Left forelimb (tissue), 1 donor: ENCODE results near the gene GNAT1.
"Not testable (repeated sequence)": the region's sequence is repeated elsewhere in the genome, so short reads cannot be mapped to it uniquely, and the experiment has no call there.

Experiments
- DNase-seq: peaks from one replicate; pipeline ENCODE4 v3.0.0-alpha.2; 2018; ENCODE audit warnings: low spot score

Gene GNAT1

GRCh38 chr3:50242851-50243542 is 51.6 kb downstream of the GNAT1 start:
- no peak for DNase-seq

- no peak for DNase-seq
These were observed 52.1 kb downstream of the GNAT1 start for GRCh38 chr3:50243543-50243895.

- DNase-seq, result not testable (repeated sequence)
These were observed 53.4 kb downstream of the GNAT1 start for GRCh38 chr3:50244813-50245212.

- no peak for DNase-seq
These were observed 53.9 kb downstream of the GNAT1 start for GRCh38 chr3:50245251-50245745.

GRCh38 chr3:50245831-50246516 is 54.6 kb downstream of the GNAT1 start:
- DNase-seq, result peak; percentile 94

GRCh38 chr3:50246517-50246954 is 55.1 kb downstream of the GNAT1 start:
- no peak for DNase-seq
